Right lobe of liver (tissue), 4 donors: ENCODE measurements around the gene MYL11.

ENCODE experiments used
- POLR2A ChIP-seq: fragments of 450-650 bp; IDR thresholded peaks from one replicate; pipeline ENCODE4 v1.6.1; 2017; ENCODE audit warnings: antibody characterized with exemption, mild to moderate bottlenecking
- TF ChIP-seq, protein P1 (sequence below), 4 donors: fragments of 200-600 bp in 3 of 4; fragments of 450-650 bp in 1 of 4; IDR thresholded peaks; one replicate each; pipeline versions ENCODE4 v1.5.1 to v1.8.0; 2016 to 2022; ENCODE audit warnings: antibody characterized with exemption in 4 of 4, mild to moderate bottlenecking in 2 of 4
- donor health status: DM: no; HTN: no; CAD: no.
- donor health status: DM: no; HTN: no; CAD: no.
- donor health status: DM: no; HTN: yes; CAD: no.

DNA sequence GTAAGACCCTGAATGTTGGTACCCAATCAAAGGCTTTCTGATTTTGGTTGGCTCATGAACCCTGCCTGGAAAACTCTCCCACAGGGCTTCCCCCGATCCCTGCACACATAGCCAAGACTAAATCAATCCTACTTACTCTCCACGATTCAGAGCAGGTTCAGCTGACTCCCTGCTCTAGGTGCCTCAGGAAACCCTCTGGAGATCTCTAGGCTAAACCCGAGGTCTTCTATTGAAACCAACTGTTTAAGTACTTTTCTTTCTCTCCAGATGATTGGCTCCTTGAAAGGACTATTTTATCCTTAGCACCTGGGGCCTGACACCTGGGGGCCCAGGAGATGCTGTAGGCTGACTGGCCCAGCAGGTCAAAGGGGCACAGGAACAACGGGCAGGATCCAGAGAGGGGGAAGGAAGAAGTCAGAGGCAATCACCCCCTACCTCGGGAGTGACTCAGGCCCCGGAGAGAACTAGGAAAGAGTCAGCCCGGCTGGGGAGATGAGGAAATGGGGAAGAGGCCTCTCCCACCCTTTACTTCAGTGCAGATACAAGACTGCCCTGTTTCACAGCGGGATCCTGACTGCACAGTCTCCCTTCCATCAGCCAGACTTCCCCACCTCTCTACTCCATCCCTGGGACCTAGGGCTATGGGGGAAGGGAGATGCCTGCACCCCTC lies 6.3 kb upstream of the MYL11 start:
- TF ChIP-seq, protein P1, sequence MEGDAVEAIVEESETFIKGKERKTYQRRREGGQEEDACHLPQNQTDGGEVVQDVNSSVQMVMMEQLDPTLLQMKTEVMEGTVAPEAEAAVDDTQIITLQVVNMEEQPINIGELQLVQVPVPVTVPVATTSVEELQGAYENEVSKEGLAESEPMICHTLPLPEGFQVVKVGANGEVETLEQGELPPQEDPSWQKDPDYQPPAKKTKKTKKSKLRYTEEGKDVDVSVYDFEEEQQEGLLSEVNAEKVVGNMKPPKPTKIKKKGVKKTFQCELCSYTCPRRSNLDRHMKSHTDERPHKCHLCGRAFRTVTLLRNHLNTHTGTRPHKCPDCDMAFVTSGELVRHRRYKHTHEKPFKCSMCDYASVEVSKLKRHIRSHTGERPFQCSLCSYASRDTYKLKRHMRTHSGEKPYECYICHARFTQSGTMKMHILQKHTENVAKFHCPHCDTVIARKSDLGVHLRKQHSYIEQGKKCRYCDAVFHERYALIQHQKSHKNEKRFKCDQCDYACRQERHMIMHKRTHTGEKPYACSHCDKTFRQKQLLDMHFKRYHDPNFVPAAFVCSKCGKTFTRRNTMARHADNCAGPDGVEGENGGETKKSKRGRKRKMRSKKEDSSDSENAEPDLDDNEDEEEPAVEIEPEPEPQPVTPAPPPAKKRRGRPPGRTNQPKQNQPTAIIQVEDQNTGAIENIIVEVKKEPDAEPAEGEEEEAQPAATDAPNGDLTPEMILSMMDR (IDR thresholded peaks at IDR 0.05) = no peak
- TF ChIP-seq POLR2A = no peak
